ENCODE results near the gene ACTA1.

The ACTA1 gene

GRCh38 chr1:229434005-229434640 lies at the start of gene ACTA1:
TSS of gene ACTA1 (minus strand) at chr1:229434094. CDS start at chr1:229433115, 979 bp downstream.
- Histone ChIP-seq H3K4me2 (ENCODE audit: low read length) (no peak within 1 kb of the TSS), H3K9me3 (ENCODE audit: control insufficient read depth, low read length) (no peaks in the 10 kb centered on the region), H3K79me2 (no peaks in the 10 kb centered on the region), H3K4me3 (ENCODE audit: low read depth, low read length) (no peak within 1 kb of the TSS), H3K27me3 (ENCODE audit: control insufficient read depth, insufficient read depth, low read length) (peaks cover 9% of the 10 kb centered on the region), H3K36me3 (ENCODE audit: control insufficient read depth, insufficient read depth, low read length) (no peaks in the 10 kb centered on the region), H2AFZ (no peak within 1 kb of the TSS), H3K9ac (no peak within 1 kb of the TSS), H3K27ac (no peak within 1 kb of the TSS), H3K4me1 (peaks cover 3% of the 10 kb centered on the region)
- no peak for TF ChIP-seq CTCF (IDR thresholded peaks at IDR 0.05)

- H2AFZ ChIP-seq = no peak overlapping the region
- H3K36me3 ChIP-seq (ENCODE audit: control insufficient read depth, insufficient read depth, low read length) = no peaks in the 10 kb centered on the region
- no peak overlapping the region for H3K27ac ChIP-seq
- TF ChIP-seq CTCF (IDR thresholded peaks at IDR 0.05) = no peak
- H3K4me3 ChIP-seq (ENCODE audit: low read depth, low read length) = no peak overlapping the region
- H3K9me3 ChIP-seq (ENCODE audit: control insufficient read depth, low read length) = no peaks in the 10 kb centered on the region
- no peaks in the 10 kb centered on the region for H3K79me2 ChIP-seq
- no peaks in the 10 kb centered on the region for H3K4me1 ChIP-seq
- H3K27me3 ChIP-seq (ENCODE audit: control insufficient read depth, insufficient read depth, low read length) = no peaks in the 10 kb centered on the region
- no peak overlapping the region for H3K9ac ChIP-seq
- no peak overlapping the region for H3K4me2 ChIP-seq (ENCODE audit: low read length)
Observed at GRCh38 chr1:229482511-229482910, 48.6 kb upstream of the ACTA1 start.

GRCh38 chr1:229480495-229480894 lies 46.6 kb upstream of the ACTA1 start:
- Histone ChIP-seq H3K79me2 (no peaks in the 10 kb centered on the region), H2AFZ (no peak overlapping the region), H3K9me3 (ENCODE audit: control insufficient read depth, low read length) (no peaks in the 10 kb centered on the region), H3K4me3 (ENCODE audit: low read depth, low read length) (no peak overlapping the region), H3K4me1 (no peaks in the 10 kb centered on the region), H3K4me2 (ENCODE audit: low read length) (no peak overlapping the region), H3K27me3 (ENCODE audit: control insufficient read depth, insufficient read depth, low read length) (no peaks in the 10 kb centered on the region), H3K9ac (no peak overlapping the region), H3K36me3 (ENCODE audit: control insufficient read depth, insufficient read depth, low read length) (no peaks in the 10 kb centered on the region), H3K27ac (no peak overlapping the region)
- no peak for TF ChIP-seq CTCF (IDR thresholded peaks at IDR 0.05)

GRCh38 chr1:229479660-229480399 lies 45.9 kb upstream of the ACTA1 start:
- H3K9ac ChIP-seq = no peak overlapping the region
- no peaks in the 10 kb centered on the region for H3K9me3 ChIP-seq (ENCODE audit: control insufficient read depth, low read length)
- TF ChIP-seq CTCF (IDR thresholded peaks at IDR 0.05) = no peak
- no peaks in the 10 kb centered on the region for H3K27me3 ChIP-seq (ENCODE audit: control insufficient read depth, insufficient read depth, low read length)
- no peaks in the 10 kb centered on the region for H3K36me3 ChIP-seq (ENCODE audit: control insufficient read depth, insufficient read depth, low read length)
- no peaks in the 10 kb centered on the region for H3K79me2 ChIP-seq
- H3K4me3 ChIP-seq (ENCODE audit: low read depth, low read length) = no peak overlapping the region
- H2AFZ ChIP-seq = no peak overlapping the region
- no peak overlapping the region for H3K4me2 ChIP-seq (ENCODE audit: low read length)
- no peak overlapping the region for H3K27ac ChIP-seq
- H3K4me1 ChIP-seq = no peaks in the 10 kb centered on the region
